H54 (cell line): Measurements from ENCODE around the gene RAMACL.

Experiments used
- DNase-seq: peaks from one replicate; pipeline ENCODE4 v3.0.0; 2011; ENCODE audit warnings: low spot score, mixed read lengths; ENCODE audit not compliant: insufficient read length
- FAIRE-seq: peaks from 3 replicates; lab custom pipeline; 2011; peaks lifted over from hg19 to GRCh38; lab: Jason Lieb, UNC
- POLR2A ChIP-seq: IDR thresholded peaks from 2 replicates; pipeline ENCODE4 v1.6.1; 2011; ENCODE audit warnings: low read depth, mild to moderate bottlenecking, low read length

The RAMACL gene

GRCh38 chr6:166612471-166612881, 26.0 kb upstream of the RAMACL start:
- TF ChIP-seq POLR2A, result no peak
- no peak for FAIRE-seq

DNA sequence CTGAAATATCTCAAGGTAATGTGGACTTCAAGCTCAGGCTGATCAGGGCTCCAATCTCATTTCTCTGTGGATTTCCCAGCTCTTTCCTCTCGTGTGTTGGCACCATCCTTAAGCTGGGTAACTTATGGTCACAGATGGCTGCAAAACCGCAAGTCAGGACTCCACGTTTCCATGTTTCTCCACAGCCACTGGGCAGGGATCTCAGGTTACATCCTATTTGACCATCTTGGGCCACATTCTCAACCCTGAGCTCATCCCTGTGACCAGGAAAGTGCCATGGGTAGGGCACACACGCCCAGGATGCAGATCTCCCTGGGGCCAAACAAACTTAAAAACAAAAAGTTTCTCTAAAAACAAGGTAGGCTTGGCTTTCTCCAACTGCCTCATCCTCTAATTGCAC, 25.2 kb upstream of the RAMACL start:
- DNase-seq (no peak), FAIRE-seq (no peak)
- TF ChIP-seq POLR2A, result no peak

More at GRCh38 chr6:166612471-166612881, 26.0 kb upstream of the RAMACL start:
- DNase-seq, result no peak

DNA sequence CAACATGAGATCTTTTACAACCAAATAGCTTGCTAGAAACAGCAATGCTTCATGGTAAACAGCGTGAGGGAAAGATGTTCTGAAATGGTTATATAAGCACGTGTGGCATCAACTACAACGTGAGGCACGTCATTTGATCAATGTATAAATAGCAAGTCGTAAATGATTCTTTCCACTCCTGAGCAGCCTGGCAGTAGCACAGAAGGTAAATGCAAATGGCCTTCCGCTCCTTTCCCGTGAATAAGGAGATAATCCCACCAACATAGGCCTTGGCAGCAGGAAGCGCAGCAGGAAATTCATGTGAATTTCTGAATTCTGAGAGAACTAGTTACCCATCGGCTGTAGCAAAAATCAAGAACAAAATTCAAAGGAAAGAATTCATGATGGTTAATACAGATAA, 23.6 kb upstream of the RAMACL start:
- TF ChIP-seq POLR2A, result no peak
- no peak for FAIRE-seq
- no peak for DNase-seq

DNA sequence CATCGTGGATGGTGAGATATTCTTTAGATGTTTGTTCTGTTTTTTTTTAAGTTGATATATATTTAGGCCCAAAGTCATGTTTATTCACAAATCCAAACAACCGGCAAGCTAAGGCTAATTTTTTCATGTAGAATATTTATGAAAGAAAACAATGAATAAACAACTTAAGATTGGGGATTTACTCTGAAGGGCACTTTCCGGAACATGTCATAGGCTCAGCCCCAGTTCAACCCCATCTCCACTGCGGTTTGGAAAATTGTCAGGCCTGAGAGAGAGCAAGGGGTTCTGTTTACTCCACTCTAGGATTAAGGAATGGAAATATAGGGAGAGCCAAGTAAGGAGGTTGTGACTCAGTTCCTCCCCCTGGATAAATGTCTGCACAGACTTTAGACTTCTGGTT, 22.3 kb upstream of the RAMACL start:
- TF ChIP-seq POLR2A, result no peak
- FAIRE-seq (no peak), DNase-seq (no peak)

GRCh38 chr6:166605752-166606151, 19.3 kb upstream of the RAMACL start:
- no peak for TF ChIP-seq POLR2A
- FAIRE-seq (no peak), DNase-seq (no peak)

GRCh38 chr6:166604911-166605310, 18.4 kb upstream of the RAMACL start:
- FAIRE-seq (no peak), DNase-seq (no peak)
- no peak for TF ChIP-seq POLR2A

GRCh38 chr6:166604328-166604727, 17.9 kb upstream of the RAMACL start:
- no peak for DNase-seq
- TF ChIP-seq POLR2A, result no peak
- no peak for FAIRE-seq

GRCh38 chr6:166603043-166603690, 16.7 kb upstream of the RAMACL start:
- no peak for FAIRE-seq

DNA sequence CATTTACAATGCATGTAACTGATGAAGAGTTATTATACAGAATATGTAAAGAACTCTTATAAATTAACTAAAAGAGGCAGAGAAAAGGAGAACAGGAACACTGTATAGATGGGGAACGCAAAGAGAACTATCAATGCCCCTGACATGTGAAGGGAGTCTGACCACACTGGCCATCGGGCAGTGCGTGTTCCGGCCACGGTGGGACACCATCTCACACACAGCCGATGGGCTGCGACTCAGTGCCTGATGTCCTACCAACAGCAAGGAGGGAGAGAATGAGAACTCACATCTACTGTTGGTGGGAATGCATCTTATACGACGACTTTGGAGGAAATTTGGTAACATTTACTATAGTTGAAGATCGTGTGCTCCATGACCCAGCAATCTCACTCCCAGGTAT, 15.5 kb upstream of the RAMACL start:
- no peak for FAIRE-seq
- TF ChIP-seq POLR2A, result no peak

More at GRCh38 chr6:166603043-166603690, 16.7 kb upstream of the RAMACL start:
- DNase-seq, result no peak
- TF ChIP-seq POLR2A, result no peak

GRCh38 chr6:166600931-166601330, 14.5 kb upstream of the RAMACL start:
- DNase-seq (no peak), FAIRE-seq (no peak)
- no peak for TF ChIP-seq POLR2A

More for the DNA sequence above, 15.5 kb upstream of the RAMACL start:
- no peak for DNase-seq

GRCh38 chr6:166599205-166599604, 12.7 kb upstream of the RAMACL start:
- TF ChIP-seq POLR2A, result no peak
- FAIRE-seq (no peak), DNase-seq (no peak)

- DNase-seq (peak; percentile 49), FAIRE-seq (no peak)
- TF ChIP-seq POLR2A, result no peak
Measured at GRCh38 chr6:166598441-166599138, 12.1 kb upstream of the RAMACL start.

- FAIRE-seq (no peak), DNase-seq (no peak)
- no peak for TF ChIP-seq POLR2A
Measured at GRCh38 chr6:166597711-166598440, 11.4 kb upstream of the RAMACL start.
